GM18502 (cell line): ENCODE data around the gene PPP3R1.

ENCODE experiments used
- ATAC-seq: cut with Tn5 transposase; IDR thresholded peaks from one replicate; pipeline ENCODE4 v1.9.1; 2021; ENCODE audit warnings: mild to moderate bottlenecking; ENCODE audit not compliant: unreplicated experiment, poor library complexity

The PPP3R1 gene

GRCh38 chr2:68263632-68264031 lies 11.3 kb upstream of the PPP3R1 start:
- no peak for ATAC-seq

GRCh38 chr2:68258851-68259250 lies 6.5 kb upstream of the PPP3R1 start:
- ATAC-seq, result no peak

GRCh38 chr2:68256093-68256450 lies 3.7 kb upstream of the PPP3R1 start:
- no peak for ATAC-seq

- no peak for ATAC-seq
These were observed 1.1 kb upstream of the PPP3R1 start for GRCh38 chr2:68253219-68254068.

- ATAC-seq, result peak; percentile 3
These were observed 405 bp downstream of the PPP3R1 start for GRCh38 chr2:68251855-68252399.

- ATAC-seq, result peak; percentile 62
These were observed 1.0 kb downstream of the PPP3R1 start for GRCh38 chr2:68251187-68251854.

GRCh38 chr2:68250652-68251186 lies 1.6 kb downstream of the PPP3R1 start:
- no peak for ATAC-seq

- no peak for ATAC-seq
These were observed 2.1 kb downstream of the PPP3R1 start for GRCh38 chr2:68250196-68250595.

GRCh38 chr2:68248806-68249205 lies 3.5 kb downstream of the PPP3R1 start:
- ATAC-seq, result no peak

- ATAC-seq, result no peak
These were observed 4.0 kb downstream of the PPP3R1 start for GRCh38 chr2:68248361-68248760.

GRCh38 chr2:68246396-68246795 lies 5.9 kb downstream of the PPP3R1 start:
- no peak for ATAC-seq

- ATAC-seq, result no peak
These were observed 6.7 kb downstream of the PPP3R1 start for GRCh38 chr2:68245672-68246071.

GRCh38 chr2:68245066-68245465 lies 7.3 kb downstream of the PPP3R1 start:
- no peak for ATAC-seq

GRCh38 chr2:68244456-68244855 lies 7.9 kb downstream of the PPP3R1 start:
- no peak for ATAC-seq

GRCh38 chr2:68241732-68242131 lies 10.6 kb downstream of the PPP3R1 start:
- no peak for ATAC-seq

- no peak for ATAC-seq
These were observed 11.9 kb downstream of the PPP3R1 start for GRCh38 chr2:68240446-68240845.

- ATAC-seq, result no peak
These were observed 13.1 kb downstream of the PPP3R1 start for GRCh38 chr2:68238955-68239822.

- ATAC-seq, result no peak
These were observed 14.3 kb downstream of the PPP3R1 start for GRCh38 chr2:68237976-68238580.

- ATAC-seq, result no peak
These were observed 14.9 kb downstream of the PPP3R1 start for GRCh38 chr2:68237404-68237803.

- no peak for ATAC-seq
These were observed 15.5 kb downstream of the PPP3R1 start for GRCh38 chr2:68236876-68237275.
